ENCODE measurements around the gene CNEP1R1.

DNA sequence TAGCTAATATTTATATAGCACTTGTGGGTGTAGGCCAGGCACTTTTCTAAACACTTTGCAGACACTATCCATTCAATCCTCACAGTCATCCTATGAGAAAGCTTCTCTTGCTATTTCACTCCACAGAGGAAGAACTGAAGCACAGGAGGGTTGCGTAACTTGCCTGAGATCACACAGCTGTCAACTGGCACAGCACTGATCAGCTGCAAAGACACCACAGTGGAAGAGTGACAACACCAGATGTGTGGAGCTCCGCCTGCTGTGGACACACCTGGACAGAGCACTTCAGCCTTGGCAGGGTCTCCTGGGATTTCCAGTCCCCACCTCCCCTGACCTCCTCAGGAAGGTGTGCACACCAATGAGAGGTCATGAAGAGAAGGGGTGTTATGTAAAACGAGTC is 13.3 kb upstream of the CNEP1R1 start:
- TF ChIP-seq EZH2 (IDR thresholded peaks at IDR 0.05; ENCODE audit: borderline replicate concordance, insufficient read depth, low read length, poor library complexity, severe bottlenecking) (no peak), SMC3 (conservative IDR thresholded peaks at IDR 0.05; ENCODE audit: poor library complexity) (no peak), MXI1 (conservative IDR thresholded peaks at IDR 0.05; ENCODE audit: poor library complexity, severe bottlenecking) (no peak), TAF1 (IDR thresholded peaks at IDR 0.05; ENCODE audit: low read depth) (no peak), EP300 (conservative IDR thresholded peaks at IDR 0.05; ENCODE audit: poor library complexity, severe bottlenecking) (no peak), POLR2AphosphoS5 (IDR thresholded peaks at IDR 0.05) (no peak), REST (IDR thresholded peaks at IDR 0.05; ENCODE audit: borderline replicate concordance) (no peak)
- TF ChIP-seq, protein P1, sequence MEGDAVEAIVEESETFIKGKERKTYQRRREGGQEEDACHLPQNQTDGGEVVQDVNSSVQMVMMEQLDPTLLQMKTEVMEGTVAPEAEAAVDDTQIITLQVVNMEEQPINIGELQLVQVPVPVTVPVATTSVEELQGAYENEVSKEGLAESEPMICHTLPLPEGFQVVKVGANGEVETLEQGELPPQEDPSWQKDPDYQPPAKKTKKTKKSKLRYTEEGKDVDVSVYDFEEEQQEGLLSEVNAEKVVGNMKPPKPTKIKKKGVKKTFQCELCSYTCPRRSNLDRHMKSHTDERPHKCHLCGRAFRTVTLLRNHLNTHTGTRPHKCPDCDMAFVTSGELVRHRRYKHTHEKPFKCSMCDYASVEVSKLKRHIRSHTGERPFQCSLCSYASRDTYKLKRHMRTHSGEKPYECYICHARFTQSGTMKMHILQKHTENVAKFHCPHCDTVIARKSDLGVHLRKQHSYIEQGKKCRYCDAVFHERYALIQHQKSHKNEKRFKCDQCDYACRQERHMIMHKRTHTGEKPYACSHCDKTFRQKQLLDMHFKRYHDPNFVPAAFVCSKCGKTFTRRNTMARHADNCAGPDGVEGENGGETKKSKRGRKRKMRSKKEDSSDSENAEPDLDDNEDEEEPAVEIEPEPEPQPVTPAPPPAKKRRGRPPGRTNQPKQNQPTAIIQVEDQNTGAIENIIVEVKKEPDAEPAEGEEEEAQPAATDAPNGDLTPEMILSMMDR (IDR thresholded peaks at IDR 0.05; ENCODE audit: poor library complexity, severe bottlenecking), result no peak

Data from neural cell (in vitro differentiated cells).